ENCODE data around the gene VWA8.

Gene VWA8

GRCh38 chr13:41700790-41701310, 260.1 kb downstream of the VWA8 start (continued):
- TF ChIP-seq REPIN1 (tag by site-specific recombination; IDR thresholded peaks at IDR 0.05; ENCODE audit: low read depth) (no peak), ZNF571 (tag by site-specific recombination; IDR thresholded peaks at IDR 0.05) (no peak), EGR2 (tag by site-specific recombination; IDR thresholded peaks at IDR 0.05; ENCODE audit: low read depth) (no peak), ZNF391 (tag by site-specific recombination; IDR thresholded peaks at IDR 0.05; ENCODE audit: borderline replicate concordance, low read depth) (no peak), ZNF639 (tag by site-specific recombination; IDR thresholded peaks at IDR 0.05) (no peak), ZNF670 (tag by site-specific recombination; IDR thresholded peaks at IDR 0.05; ENCODE audit: low read depth) (no peak), ZNF202 (tag by site-specific recombination; IDR thresholded peaks at IDR 0.05; ENCODE audit: borderline replicate concordance) (no peak), TRIM28 (IDR thresholded peaks at IDR 0.05; ENCODE audit: borderline replicate concordance, low read length) (no peak), ZFP37 (tag by site-specific recombination; IDR thresholded peaks at IDR 0.05) (no peak), ZNF324 (tag by site-specific recombination; IDR thresholded peaks at IDR 0.05) (no peak), ATF2 (tag by site-specific recombination; IDR thresholded peaks at IDR 0.05; ENCODE audit: low read depth) (no peak), ZEB2 (tag by site-specific recombination; IDR thresholded peaks at IDR 0.05) (peak; percentile 47; the same call in 1 of the 2 replicates), ZNF280C (tag by site-specific recombination; IDR thresholded peaks at IDR 0.05) (no peak), KLF9 (tag by site-specific recombination; IDR thresholded peaks at IDR 0.05; ENCODE audit: low read depth) (no peak), ZNF26 (tag by site-specific recombination; IDR thresholded peaks at IDR 0.05) (no peak), ZNF580 (tag by site-specific recombination; IDR thresholded peaks at IDR 0.05) (no peak), IKZF3 (tag by site-specific recombination; IDR thresholded peaks at IDR 0.05) (peak; percentile 71), ZSCAN5A (tag by site-specific recombination; IDR thresholded peaks at IDR 0.05) (no peak), ZNF416 (tag by site-specific recombination; IDR thresholded peaks at IDR 0.05) (no peak), ZNF366 (tag by site-specific recombination; conservative IDR thresholded peaks at IDR 0.05) (peak; percentile 41), ZNF174 (tag by site-specific recombination; IDR thresholded peaks at IDR 0.05) (no peak), PATZ1 (tag by site-specific recombination; IDR thresholded peaks at IDR 0.05) (peak; percentile 32; the same call in 1 of the 2 replicates), ZBTB44 (tag by site-specific recombination; IDR thresholded peaks at IDR 0.05) (peak; percentile 36; the same call in 1 of the 2 replicates), ZNF510 (tag by site-specific recombination; IDR thresholded peaks at IDR 0.05; ENCODE audit: insufficient replicate concordance) (no peak), ZNF544 (tag by site-specific recombination; IDR thresholded peaks at IDR 0.05) (no peak), ZSCAN30 (tag by site-specific recombination; IDR thresholded peaks at IDR 0.05) (no peak), ZNF214 (tag by site-specific recombination; IDR thresholded peaks at IDR 0.05; ENCODE audit: borderline replicate concordance) (no peak), WT1 (tag by site-specific recombination; IDR thresholded peaks at IDR 0.05) (peak; percentile 74)
